ENCODE data around the gene FAXDC2. TPM values are rescaled to one million over a fixed set of nuclear protein-coding genes. Genes with fewer than 3 reads are reported as not detected.

Gene FAXDC2
- total and polyA plus RNA-seq, 10 donors, result 2.3 to 34.8 (median 19.5) TPM

DNA sequence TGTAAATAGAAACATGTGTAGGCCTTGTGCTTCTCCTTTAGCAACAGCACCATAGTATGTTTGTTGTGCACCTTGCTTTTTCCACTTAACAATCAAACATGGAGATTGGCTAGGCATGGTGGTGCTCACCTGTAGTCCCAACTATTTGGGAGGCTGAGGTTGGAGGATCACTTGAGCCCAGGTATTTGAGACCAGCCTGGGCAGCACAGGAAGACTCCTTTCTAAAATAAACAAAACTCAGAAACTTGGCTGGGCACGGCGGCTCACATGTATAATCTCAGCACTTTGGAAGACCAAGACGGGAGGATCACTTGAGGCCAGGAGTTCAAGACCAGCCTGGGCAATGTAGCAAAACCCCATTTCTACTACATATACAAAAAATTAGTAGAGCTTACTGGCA is 948 bp upstream of the FAXDC2 start:
- DNase-seq, result no peak
- H3K4me1 ChIP-seq, result peaks cover 3 to 28% (median 16%) of the 10 kb centered on the region in 6 donors
- TF ChIP-seq POLR2AphosphoS5 (IDR thresholded peaks at IDR 0.05) (no peak), POLR2A (IDR thresholded peaks at IDR 0.05) (no peak)
- TF ChIP-seq, protein P1, sequence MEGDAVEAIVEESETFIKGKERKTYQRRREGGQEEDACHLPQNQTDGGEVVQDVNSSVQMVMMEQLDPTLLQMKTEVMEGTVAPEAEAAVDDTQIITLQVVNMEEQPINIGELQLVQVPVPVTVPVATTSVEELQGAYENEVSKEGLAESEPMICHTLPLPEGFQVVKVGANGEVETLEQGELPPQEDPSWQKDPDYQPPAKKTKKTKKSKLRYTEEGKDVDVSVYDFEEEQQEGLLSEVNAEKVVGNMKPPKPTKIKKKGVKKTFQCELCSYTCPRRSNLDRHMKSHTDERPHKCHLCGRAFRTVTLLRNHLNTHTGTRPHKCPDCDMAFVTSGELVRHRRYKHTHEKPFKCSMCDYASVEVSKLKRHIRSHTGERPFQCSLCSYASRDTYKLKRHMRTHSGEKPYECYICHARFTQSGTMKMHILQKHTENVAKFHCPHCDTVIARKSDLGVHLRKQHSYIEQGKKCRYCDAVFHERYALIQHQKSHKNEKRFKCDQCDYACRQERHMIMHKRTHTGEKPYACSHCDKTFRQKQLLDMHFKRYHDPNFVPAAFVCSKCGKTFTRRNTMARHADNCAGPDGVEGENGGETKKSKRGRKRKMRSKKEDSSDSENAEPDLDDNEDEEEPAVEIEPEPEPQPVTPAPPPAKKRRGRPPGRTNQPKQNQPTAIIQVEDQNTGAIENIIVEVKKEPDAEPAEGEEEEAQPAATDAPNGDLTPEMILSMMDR (IDR thresholded peaks at IDR 0.05 in 8 of 11, conservative IDR thresholded peaks at IDR 0.05 in 3 of 11), result no peak
- no peaks in the 10 kb centered on the region for H3K9me3 ChIP-seq
- no peaks in the 10 kb centered on the region for H3K36me3 ChIP-seq
- peak overlapping the region in 5 of 8 donors; percentile 63 to 77 (median 69) for H3K27ac ChIP-seq
- intact Hi-C loops (cut with DNase I; ENCODE audit: low total_unique reads), result no loop called here
- H3K27me3 ChIP-seq (replicated peaks in 1 of 7), result no peaks in the 10 kb centered on the region
- H3K4me3 ChIP-seq, result no peak overlapping the region
- 91 to 95% (median 95%) methylated on average over 3 of the region's 3 CpGs for WGBS, 5 donors

DNA sequence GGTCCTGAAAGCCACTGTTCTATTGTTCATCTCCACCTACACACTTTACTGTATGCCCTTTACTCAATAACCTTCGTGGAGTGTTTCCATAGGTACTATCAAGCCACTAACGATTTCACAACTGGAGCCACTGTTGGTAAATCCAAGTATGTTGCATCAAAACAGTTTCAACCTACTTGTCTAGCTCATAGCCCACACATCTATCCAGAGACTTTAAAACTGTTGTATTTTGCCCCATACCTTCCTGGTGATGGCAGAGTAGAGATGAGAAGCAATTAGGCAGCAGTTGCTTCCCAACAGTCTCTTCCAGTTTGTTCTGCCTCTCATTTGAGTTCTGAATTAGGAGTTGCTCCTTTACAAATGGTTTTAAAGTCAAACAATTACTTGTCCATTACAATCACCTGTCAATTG is 607 bp downstream of the FAXDC2 start:
- Histone ChIP-seq H3K36me3 (no peaks in the 10 kb centered on the region), H3K4me3 (peak overlapping the region; percentile 8 to 67 (median 32)), H3K9me3 (no peaks in the 10 kb centered on the region), H3K27me3 (replicated peaks in 1 of 7) (no peaks in the 10 kb centered on the region), H3K4me1 (peaks cover 3 to 28% (median 16%) of the 10 kb centered on the region in 6 donors), H3K27ac (peak overlapping the region in 6 of 8 donors; percentile 10 to 77 (median 69))
- TF ChIP-seq POLR2A (IDR thresholded peaks at IDR 0.05) (no peak), POLR2AphosphoS5 (IDR thresholded peaks at IDR 0.05) (no peak)
- TF ChIP-seq, protein P1 (IDR thresholded peaks at IDR 0.05 in 8 of 11, conservative IDR thresholded peaks at IDR 0.05 in 3 of 11), result no peak
- no peak for DNase-seq
- WGBS, 5 donors, result 24 to 47% (median 38%) methylated on average over 2 of the region's 2 CpGs
- intact Hi-C loops (cut with DNase I; ENCODE audit: low total_unique reads), result no loop called here

DNA sequence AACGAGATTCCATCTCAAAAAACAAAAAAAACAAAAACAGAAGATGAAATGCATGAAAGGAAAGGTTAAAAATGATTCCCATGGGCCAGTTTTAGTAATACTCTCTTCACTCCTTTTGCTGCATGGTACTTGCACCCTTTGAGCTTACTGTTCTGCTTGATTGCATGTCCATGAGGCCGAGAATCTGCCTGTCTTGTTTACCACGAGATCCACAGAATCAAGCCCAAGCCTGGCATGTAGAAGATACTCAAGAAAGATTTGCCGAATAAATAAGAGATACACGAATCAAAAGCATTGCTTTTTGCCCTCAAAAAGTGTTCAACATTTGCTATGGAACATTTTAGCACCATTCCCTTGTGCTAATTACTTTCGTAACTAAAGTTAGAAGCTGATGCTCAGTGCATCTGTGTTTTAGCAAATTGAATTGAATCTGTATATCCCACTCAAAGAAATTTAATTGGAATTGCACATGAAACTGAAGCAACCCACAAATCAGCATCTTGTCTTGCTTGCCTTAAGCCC is 1.1 kb downstream of the FAXDC2 start:
- Histone ChIP-seq H3K27ac (peak overlapping the region in 4 of 8 donors; percentile 63 to 75 (median 69)), H3K4me1 (peaks cover 3 to 28% (median 16%) of the 10 kb centered on the region in 6 donors), H3K9me3 (no peaks in the 10 kb centered on the region), H3K4me3 (peak overlapping the region in 6 of 8 donors; percentile 23 to 67 (median 35)), H3K27me3 (replicated peaks in 1 of 7) (no peaks in the 10 kb centered on the region), H3K36me3 (no peaks in the 10 kb centered on the region)
- DNase-seq, result no peak
- 68 to 83% (median 78%) methylated on average over 6 of the region's 6 CpGs for WGBS, 5 donors
- no peak for TF ChIP-seq POLR2AphosphoS5 (IDR thresholded peaks at IDR 0.05)
- intact Hi-C loops (cut with DNase I; ENCODE audit: low total_unique reads), result no loop called here

DNA sequence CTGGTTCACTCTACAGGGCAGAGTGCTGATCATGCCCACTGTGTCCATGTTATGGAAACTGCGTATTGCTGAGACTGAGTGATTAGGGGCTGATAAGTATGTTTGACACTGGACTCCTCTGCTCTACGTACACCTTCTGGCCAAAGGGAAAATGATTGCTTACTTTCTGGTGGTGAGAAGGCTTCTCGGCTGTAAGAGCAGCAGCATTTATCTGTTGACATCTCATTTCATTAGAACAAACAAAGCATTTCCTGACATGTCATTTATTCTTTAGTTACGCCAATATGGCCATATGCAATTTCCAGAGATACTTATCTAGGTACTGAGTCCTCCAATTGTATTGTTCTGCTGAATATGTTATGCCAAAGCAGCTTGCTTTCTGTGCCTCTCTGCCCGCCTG is 5.6 kb downstream of the FAXDC2 start:
- Histone ChIP-seq H3K9me3 (no peaks in the 10 kb centered on the region), H3K4me3 (no peak overlapping the region), H3K36me3 (no peaks in the 10 kb centered on the region), H3K27ac (no peak overlapping the region), H3K4me1 (peaks cover 0 to 10% (median 6%) of the 10 kb centered on the region in 6 donors), H3K27me3 (replicated peaks in 1 of 7) (no peaks in the 10 kb centered on the region)
- intact Hi-C loops (cut with DNase I; ENCODE audit: low total_unique reads), result no loop called here
- no peak for DNase-seq
- WGBS, 5 donors, result 86 to 94% (median 92%) methylated on average over 5 of the region's 5 CpGs
- TF ChIP-seq, protein P1 (IDR thresholded peaks at IDR 0.05 in 8 of 11, conservative IDR thresholded peaks at IDR 0.05 in 3 of 11), result no peak
- no peak for TF ChIP-seq POLR2AphosphoS5 (IDR thresholded peaks at IDR 0.05)
